ENCODE results near the gene DMXL2.

DNA sequence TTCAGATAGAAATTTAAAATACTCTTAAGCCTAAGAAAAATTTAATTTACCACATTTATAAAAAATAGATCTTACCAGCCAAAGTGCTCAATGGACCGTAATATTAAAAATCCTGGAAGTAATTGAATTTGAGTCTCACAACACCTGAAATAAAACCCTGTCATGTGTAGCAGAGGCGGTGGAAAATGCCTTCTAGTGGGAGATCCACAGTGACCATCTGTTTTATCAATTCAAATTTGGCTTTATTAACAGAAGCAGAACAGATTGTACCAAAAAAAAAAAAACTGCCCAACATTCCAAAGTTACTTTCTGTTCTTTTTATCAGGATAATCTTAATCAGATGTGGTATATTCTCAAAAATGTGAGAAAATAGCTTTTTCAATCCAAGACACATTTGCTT, 71.7 kb downstream of the DMXL2 start:
- TF ChIP-seq, protein P1, sequence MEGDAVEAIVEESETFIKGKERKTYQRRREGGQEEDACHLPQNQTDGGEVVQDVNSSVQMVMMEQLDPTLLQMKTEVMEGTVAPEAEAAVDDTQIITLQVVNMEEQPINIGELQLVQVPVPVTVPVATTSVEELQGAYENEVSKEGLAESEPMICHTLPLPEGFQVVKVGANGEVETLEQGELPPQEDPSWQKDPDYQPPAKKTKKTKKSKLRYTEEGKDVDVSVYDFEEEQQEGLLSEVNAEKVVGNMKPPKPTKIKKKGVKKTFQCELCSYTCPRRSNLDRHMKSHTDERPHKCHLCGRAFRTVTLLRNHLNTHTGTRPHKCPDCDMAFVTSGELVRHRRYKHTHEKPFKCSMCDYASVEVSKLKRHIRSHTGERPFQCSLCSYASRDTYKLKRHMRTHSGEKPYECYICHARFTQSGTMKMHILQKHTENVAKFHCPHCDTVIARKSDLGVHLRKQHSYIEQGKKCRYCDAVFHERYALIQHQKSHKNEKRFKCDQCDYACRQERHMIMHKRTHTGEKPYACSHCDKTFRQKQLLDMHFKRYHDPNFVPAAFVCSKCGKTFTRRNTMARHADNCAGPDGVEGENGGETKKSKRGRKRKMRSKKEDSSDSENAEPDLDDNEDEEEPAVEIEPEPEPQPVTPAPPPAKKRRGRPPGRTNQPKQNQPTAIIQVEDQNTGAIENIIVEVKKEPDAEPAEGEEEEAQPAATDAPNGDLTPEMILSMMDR (conservative IDR thresholded peaks at IDR 0.05), result no peak
- TF ChIP-seq EZH2 (IDR thresholded peaks at IDR 0.05; ENCODE audit: low read depth), result no peak
